ENCODE measurements around the gene NBL1.

NBL1 gene

DNA sequence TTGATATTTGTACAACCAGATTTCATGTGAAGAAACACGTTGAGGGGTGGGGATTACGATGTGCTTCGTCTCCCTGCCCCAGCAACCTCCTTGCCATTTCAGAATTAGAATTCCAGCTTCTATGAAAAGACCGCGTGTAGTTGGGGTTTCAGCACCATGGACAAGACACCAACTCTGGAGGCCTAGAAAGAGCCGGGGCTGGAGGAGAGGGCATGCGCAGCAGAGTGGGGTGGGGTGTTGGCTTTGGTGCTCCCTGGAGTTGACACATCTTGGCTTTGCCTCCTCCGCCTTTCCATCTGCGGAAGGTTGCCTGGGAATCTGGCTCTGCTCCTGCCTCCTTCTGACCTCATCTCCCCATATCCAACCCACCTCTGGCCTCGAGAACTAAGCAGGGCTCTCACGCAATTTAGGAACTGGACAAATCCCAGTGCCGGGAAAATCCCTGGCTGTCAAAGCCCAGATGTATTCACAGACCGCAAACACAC lies 32.4 kb downstream of the NBL1 start:
- Histone ChIP-seq H3K9me2 (replicated peaks; ENCODE audit: control insufficient read depth, low read length) (no peaks in the 10 kb centered on the region), H3F3A (ENCODE audit: control insufficient read depth, insufficient read depth) (no peaks in the 10 kb centered on the region), H3K4me3 (ENCODE audit: low read length) (no peak overlapping the region), H3K4me2 (ENCODE audit: low read length) (no peak overlapping the region), H4K20me1 (ENCODE audit: control insufficient read depth, insufficient read depth, low read depth, low read length) (no peaks in the 10 kb centered on the region), H3K79me2 (ENCODE audit: control insufficient read depth, low read length) (no peaks in the 10 kb centered on the region), H3K9me3 (ENCODE audit: control insufficient read depth, insufficient read depth, low read length) (no peaks in the 10 kb centered on the region), H3K36me3 (ENCODE audit: control insufficient read depth, low read length) (no peaks in the 10 kb centered on the region), H3K4me1 (ENCODE audit: control insufficient read depth, low read length) (no peaks in the 10 kb centered on the region), H3K27ac (ENCODE audit: low read depth, low read length) (no peak overlapping the region), H3K27me3 (ENCODE audit: control insufficient read depth, low read length) (peaks cover 9% of the 10 kb centered on the region)
- TF ChIP-seq EZH2phosphoT487 (IDR thresholded peaks at IDR 0.05; ENCODE audit: borderline replicate concordance, low read length) (no peak), CTCF (IDR thresholded peaks at IDR 0.05; ENCODE audit: low read depth, low read length, poor library complexity, severe bottlenecking) (no peak)

DNA sequence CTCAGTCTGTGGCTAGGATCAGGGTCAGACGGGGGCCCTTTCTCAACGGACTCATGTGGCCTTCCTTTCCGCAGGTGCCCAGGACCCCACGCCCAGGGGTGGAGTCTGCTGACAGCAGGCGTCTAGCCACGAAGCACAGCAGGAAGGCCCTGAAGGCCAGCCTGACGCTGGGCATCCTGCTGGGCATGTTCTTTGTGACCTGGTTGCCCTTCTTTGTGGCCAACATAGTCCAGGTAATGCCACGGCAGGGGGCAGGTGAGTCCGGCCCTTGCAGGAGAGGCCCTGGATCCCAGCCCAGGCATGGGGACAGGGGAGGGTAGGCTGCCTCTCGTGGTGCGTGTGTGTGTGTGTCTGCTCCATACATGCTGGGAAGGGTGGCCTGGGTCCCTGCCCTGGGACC lies 34.4 kb downstream of the NBL1 start:
- Histone ChIP-seq H3K4me2 (ENCODE audit: low read length) (no peak overlapping the region), H3K27ac (ENCODE audit: low read depth, low read length) (no peak overlapping the region), H3K4me3 (ENCODE audit: low read length) (no peak overlapping the region), H3K4me1 (ENCODE audit: control insufficient read depth, low read length) (no peaks in the 10 kb centered on the region), H3K9me3 (ENCODE audit: control insufficient read depth, insufficient read depth, low read length) (no peaks in the 10 kb centered on the region), H3K36me3 (ENCODE audit: control insufficient read depth, low read length) (no peaks in the 10 kb centered on the region), H4K20me1 (ENCODE audit: control insufficient read depth, insufficient read depth, low read depth, low read length) (no peaks in the 10 kb centered on the region), H3F3A (ENCODE audit: control insufficient read depth, insufficient read depth) (no peaks in the 10 kb centered on the region), H3K79me2 (ENCODE audit: control insufficient read depth, low read length) (no peaks in the 10 kb centered on the region), H3K9me2 (replicated peaks; ENCODE audit: control insufficient read depth, low read length) (no peaks in the 10 kb centered on the region), H3K27me3 (ENCODE audit: control insufficient read depth, low read length) (no peaks in the 10 kb centered on the region)
- no peak for TF ChIP-seq EZH2phosphoT487 (IDR thresholded peaks at IDR 0.05; ENCODE audit: borderline replicate concordance, low read length)
- TF ChIP-seq CTCF (IDR thresholded peaks at IDR 0.05; ENCODE audit: low read depth, low read length, poor library complexity, severe bottlenecking) = no peak

DNA sequence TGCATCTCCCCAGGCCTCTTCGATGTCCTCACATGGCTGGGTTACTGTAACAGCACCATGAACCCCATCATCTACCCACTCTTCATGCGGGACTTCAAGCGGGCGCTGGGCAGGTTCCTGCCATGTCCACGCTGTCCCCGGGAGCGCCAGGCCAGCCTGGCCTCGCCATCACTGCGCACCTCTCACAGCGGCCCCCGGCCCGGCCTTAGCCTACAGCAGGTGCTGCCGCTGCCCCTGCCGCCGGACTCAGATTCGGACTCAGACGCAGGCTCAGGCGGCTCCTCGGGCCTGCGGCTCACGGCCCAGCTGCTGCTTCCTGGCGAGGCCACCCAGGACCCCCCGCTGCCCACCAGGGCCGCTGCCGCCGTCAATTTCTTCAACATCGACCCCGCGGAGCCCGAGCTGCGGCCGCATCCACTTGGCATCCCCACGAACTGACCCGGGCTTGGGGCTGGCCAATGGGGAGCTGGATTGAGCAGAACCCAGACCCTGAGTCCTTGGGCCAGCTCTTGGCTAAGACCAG lies 34.9 kb downstream of the NBL1 start:
- Histone ChIP-seq H3K27ac (ENCODE audit: low read depth, low read length) (no peak overlapping the region), H3F3A (ENCODE audit: control insufficient read depth, insufficient read depth) (no peaks in the 10 kb centered on the region), H3K4me2 (ENCODE audit: low read length) (no peak overlapping the region), H4K20me1 (ENCODE audit: control insufficient read depth, insufficient read depth, low read depth, low read length) (no peaks in the 10 kb centered on the region), H3K79me2 (ENCODE audit: control insufficient read depth, low read length) (no peaks in the 10 kb centered on the region), H3K4me1 (ENCODE audit: control insufficient read depth, low read length) (no peaks in the 10 kb centered on the region), H3K9me3 (ENCODE audit: control insufficient read depth, insufficient read depth, low read length) (no peaks in the 10 kb centered on the region), H3K36me3 (ENCODE audit: control insufficient read depth, low read length) (no peaks in the 10 kb centered on the region), H3K27me3 (ENCODE audit: control insufficient read depth, low read length) (no peaks in the 10 kb centered on the region), H3K4me3 (ENCODE audit: low read length) (no peak overlapping the region), H3K9me2 (replicated peaks; ENCODE audit: control insufficient read depth, low read length) (no peaks in the 10 kb centered on the region)
- TF ChIP-seq CTCF (IDR thresholded peaks at IDR 0.05; ENCODE audit: low read depth, low read length, poor library complexity, severe bottlenecking) (no peak), EZH2phosphoT487 (IDR thresholded peaks at IDR 0.05; ENCODE audit: borderline replicate concordance, low read length) (no peak)

Data from DOHH2 (cell line).